Activated T-helper 1 cell treated with anti-CD3 and anti-CD28 coated beads, Interleukin-2, amount 50 U/mL, for 16 hours (primary cell): ENCODE measurements around the gene ANKRD16.

Experiments used
- DNase-seq, 2 donors: peaks; one replicate each; pipeline ENCODE4 v3.0.0-alpha.2; 2020; ENCODE audit warnings: low read depth in 1 of 2, low spot score in 1 of 2

Gene ANKRD16

GRCh38 chr10:5812283-5813090, 77.2 kb downstream of the ANKRD16 start:
- DNase-seq, result peak; percentile 13 to 32
